ENCODE results near the gene NFASC.

The NFASC gene

GRCh38 chr1:205054013-205054412, 183.4 kb downstream of the NFASC start:
- no peak overlapping the region for H3K27ac ChIP-seq
- DNase-seq (ENCODE audit: low read depth, low spot score), result no peak

- DNase-seq (ENCODE audit: low read depth, low spot score), result no peak
Observed at GRCh38 chr1:205056188-205056611, 185.5 kb downstream of the NFASC start.

GRCh38 chr1:205056956-205057568, 186.4 kb downstream of the NFASC start:
- no peak overlapping the region for H3K27ac ChIP-seq
- no peak for DNase-seq (ENCODE audit: low read depth, low spot score)

More at GRCh38 chr1:205056188-205056611, 185.5 kb downstream of the NFASC start:
- no peak overlapping the region for H3K27ac ChIP-seq

GRCh38 chr1:205057808-205058575, 187.3 kb downstream of the NFASC start:
- DNase-seq (ENCODE audit: low read depth, low spot score), result no peak
- no peak overlapping the region for H3K27ac ChIP-seq

- no peak overlapping the region for H3K27ac ChIP-seq
- DNase-seq (ENCODE audit: low read depth, low spot score), result no peak
Observed at GRCh38 chr1:205058853-205059252, 188.2 kb downstream of the NFASC start.

- no peak overlapping the region for H3K27ac ChIP-seq
- no peak for DNase-seq (ENCODE audit: low read depth, low spot score)
Observed at GRCh38 chr1:205059660-205060059, 189.0 kb downstream of the NFASC start.

GRCh38 chr1:205060746-205061145, 190.1 kb downstream of the NFASC start:
- no peak for DNase-seq (ENCODE audit: low read depth, low spot score)

GRCh38 chr1:205061227-205061626, 190.6 kb downstream of the NFASC start:
- no peak for DNase-seq (ENCODE audit: low read depth, low spot score)
- H3K27ac ChIP-seq, result no peak overlapping the region

More at GRCh38 chr1:205060746-205061145, 190.1 kb downstream of the NFASC start:
- H3K27ac ChIP-seq, result no peak overlapping the region

GRCh38 chr1:205061665-205062069, 191.0 kb downstream of the NFASC start:
- DNase-seq (ENCODE audit: low read depth, low spot score), result no peak
- no peak overlapping the region for H3K27ac ChIP-seq

GRCh38 chr1:205062319-205062718, 191.7 kb downstream of the NFASC start:
- DNase-seq (ENCODE audit: low read depth, low spot score), result no peak
- H3K27ac ChIP-seq, result no peak overlapping the region

GRCh38 chr1:205062895-205063294, 192.2 kb downstream of the NFASC start:
- no peak overlapping the region for H3K27ac ChIP-seq
- DNase-seq (ENCODE audit: low read depth, low spot score), result no peak

GRCh38 chr1:205064301-205064700, 193.6 kb downstream of the NFASC start:
- no peak for DNase-seq (ENCODE audit: low read depth, low spot score)
- no peak overlapping the region for H3K27ac ChIP-seq

- DNase-seq (ENCODE audit: low read depth, low spot score), result no peak
- no peak overlapping the region for H3K27ac ChIP-seq
Observed at GRCh38 chr1:205064741-205065316, 194.2 kb downstream of the NFASC start.

GRCh38 chr1:205065666-205066065, 195.0 kb downstream of the NFASC start:
- DNase-seq (ENCODE audit: low read depth, low spot score), result no peak
- H3K27ac ChIP-seq, result no peak overlapping the region

- DNase-seq (ENCODE audit: low read depth, low spot score), result no peak
- no peak overlapping the region for H3K27ac ChIP-seq
Observed at GRCh38 chr1:205066141-205066818, 195.6 kb downstream of the NFASC start.

GRCh38 chr1:205067031-205067430, 196.4 kb downstream of the NFASC start:
- no peak for DNase-seq (ENCODE audit: low read depth, low spot score)
- H3K27ac ChIP-seq, result no peak overlapping the region

- no peak overlapping the region for H3K27ac ChIP-seq
- DNase-seq (ENCODE audit: low read depth, low spot score), result no peak
Observed at GRCh38 chr1:205068001-205068400, 197.3 kb downstream of the NFASC start.

- H3K27ac ChIP-seq, result no peak overlapping the region
- no peak for DNase-seq (ENCODE audit: low read depth, low spot score)
Observed at GRCh38 chr1:205068457-205069040, 197.9 kb downstream of the NFASC start.

GRCh38 chr1:205069371-205070125, 198.9 kb downstream of the NFASC start:
- no peak for DNase-seq (ENCODE audit: low read depth, low spot score)
- no peak overlapping the region for H3K27ac ChIP-seq

- DNase-seq (ENCODE audit: low read depth, low spot score), result no peak
- no peak overlapping the region for H3K27ac ChIP-seq
Observed at GRCh38 chr1:205071028-205071409, 200.4 kb downstream of the NFASC start.
